ENCODE results near the gene ABHD17A.

Gene ABHD17A

DNA sequence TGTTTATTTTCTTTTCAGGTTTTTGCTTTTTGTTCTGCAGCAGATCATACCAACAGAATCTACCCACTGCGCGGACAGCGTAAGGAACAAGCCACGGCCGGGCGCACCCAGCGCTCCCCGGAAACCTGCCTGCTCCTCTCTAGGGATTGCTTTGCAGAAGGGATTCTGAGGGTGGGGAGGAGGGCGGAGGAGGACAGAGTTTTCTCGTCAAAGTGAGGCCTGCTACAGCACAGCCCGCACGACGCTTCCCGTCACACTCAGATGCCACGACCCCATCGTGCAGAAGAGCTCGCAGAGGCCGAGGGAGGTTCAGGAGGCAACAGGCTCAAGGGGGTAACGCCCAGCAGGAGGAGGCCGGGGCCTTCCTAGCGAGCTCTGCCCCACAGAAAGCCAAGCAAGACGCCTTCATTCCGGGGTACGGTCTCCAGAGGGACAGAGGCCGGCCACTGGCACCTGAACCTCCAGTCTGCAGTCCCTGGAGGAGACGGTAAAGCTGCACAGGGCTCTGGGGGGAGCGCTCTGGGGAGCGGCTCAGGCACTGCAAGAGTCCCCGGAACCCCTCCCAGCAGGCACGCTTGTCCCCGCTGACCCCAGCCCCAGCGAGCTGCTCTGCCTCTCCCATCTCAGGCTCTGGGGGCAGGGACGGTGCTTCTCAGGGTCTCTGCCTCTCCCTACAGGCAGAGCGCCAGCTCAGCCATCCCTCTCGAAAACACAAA, 43.9 kb downstream of the ABHD17A start:
- DNase-seq (ENCODE audit: low read depth in 2 of 2, low spot score in 1 of 2), result no peak

GRCh38 chr19:1840541-1841115, 44.7 kb downstream of the ABHD17A start:
- no peak for DNase-seq (ENCODE audit: low read depth in 2 of 2, low spot score in 1 of 2)

GRCh38 chr19:1839658-1840540, 45.4 kb downstream of the ABHD17A start:
- no peak for DNase-seq (ENCODE audit: low read depth in 2 of 2, low spot score in 1 of 2)

GRCh38 chr19:1837625-1838105, 47.6 kb downstream of the ABHD17A start:
- DNase-seq (ENCODE audit: low read depth in 2 of 2, low spot score in 1 of 2), result no peak

GRCh38 chr19:1837222-1837565, 48.1 kb downstream of the ABHD17A start:
- DNase-seq (ENCODE audit: low read depth in 2 of 2, low spot score in 1 of 2), result no peak

- DNase-seq (ENCODE audit: low read depth in 2 of 2, low spot score in 1 of 2), result no peak
These were observed 48.7 kb downstream of the ABHD17A start for GRCh38 chr19:1836458-1837221.

- no peak for DNase-seq (ENCODE audit: low read depth in 2 of 2, low spot score in 1 of 2)
These were observed 51.8 kb downstream of the ABHD17A start for GRCh38 chr19:1833540-1833939.

GRCh38 chr19:1832046-1832663, 53.1 kb downstream of the ABHD17A start:
- no peak for DNase-seq (ENCODE audit: low read depth in 2 of 2, low spot score in 1 of 2)

DNA sequence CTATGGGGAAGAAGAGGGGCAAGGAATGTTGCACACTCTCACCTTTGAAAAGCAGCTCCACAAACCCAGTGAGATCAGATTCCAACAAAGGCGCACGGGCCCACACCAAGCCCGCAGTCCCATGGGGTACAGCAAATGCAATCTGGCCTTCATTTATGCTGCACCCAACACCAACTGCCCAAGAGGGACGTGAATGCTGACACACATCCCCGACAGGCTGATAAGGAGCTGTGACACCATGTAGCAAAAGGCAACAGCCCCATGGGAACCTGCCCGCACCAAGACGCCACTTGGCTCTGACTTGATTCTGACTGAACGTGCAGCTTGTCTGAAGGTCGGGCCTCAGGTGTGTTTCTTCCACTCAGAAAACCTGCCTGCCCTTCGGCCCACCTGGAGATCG, 54.3 kb downstream of the ABHD17A start:
- DNase-seq (ENCODE audit: low read depth in 2 of 2, low spot score in 1 of 2), result no peak

DNA sequence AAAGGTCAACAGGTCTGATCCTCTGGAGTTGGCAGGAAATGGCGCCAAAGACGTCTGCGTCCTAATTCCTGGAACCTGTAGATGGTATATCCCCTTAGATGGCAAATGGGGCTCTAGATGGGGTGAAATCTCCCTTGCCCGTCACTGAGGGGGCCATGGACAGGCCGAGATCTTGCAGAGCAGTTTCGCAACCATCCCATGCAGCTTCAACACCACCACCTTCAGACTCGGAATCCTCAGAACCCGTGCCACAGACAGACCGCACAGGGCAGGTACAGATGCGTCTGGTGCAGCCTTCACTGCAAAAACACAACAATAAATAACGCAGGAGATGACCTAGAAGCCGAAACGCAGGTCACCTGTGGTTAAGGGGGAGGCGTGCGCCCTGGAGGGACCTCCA, 54.7 kb downstream of the ABHD17A start:
- no peak for DNase-seq (ENCODE audit: low read depth in 2 of 2, low spot score in 1 of 2)

DNA sequence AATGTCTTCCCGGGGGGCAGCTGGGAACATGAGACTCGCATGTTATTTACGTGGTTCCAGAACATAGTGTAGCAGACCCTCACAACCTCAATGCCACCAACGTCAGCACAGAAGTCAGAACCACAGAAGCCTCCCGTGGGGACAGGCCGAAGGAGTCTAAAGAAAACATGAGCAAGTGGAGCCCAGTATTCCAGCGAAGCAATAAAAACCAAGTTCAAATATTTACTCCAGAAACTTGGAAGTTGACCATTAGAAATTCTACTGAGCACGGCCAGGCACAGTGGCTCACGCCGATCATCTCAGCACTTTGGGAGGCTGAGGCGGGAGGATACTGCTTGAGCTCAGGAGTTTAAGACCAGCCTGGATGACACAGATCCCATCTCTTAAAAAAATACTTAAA, 55.3 kb downstream of the ABHD17A start:
- no peak for DNase-seq (ENCODE audit: low read depth in 2 of 2, low spot score in 1 of 2)

DNA sequence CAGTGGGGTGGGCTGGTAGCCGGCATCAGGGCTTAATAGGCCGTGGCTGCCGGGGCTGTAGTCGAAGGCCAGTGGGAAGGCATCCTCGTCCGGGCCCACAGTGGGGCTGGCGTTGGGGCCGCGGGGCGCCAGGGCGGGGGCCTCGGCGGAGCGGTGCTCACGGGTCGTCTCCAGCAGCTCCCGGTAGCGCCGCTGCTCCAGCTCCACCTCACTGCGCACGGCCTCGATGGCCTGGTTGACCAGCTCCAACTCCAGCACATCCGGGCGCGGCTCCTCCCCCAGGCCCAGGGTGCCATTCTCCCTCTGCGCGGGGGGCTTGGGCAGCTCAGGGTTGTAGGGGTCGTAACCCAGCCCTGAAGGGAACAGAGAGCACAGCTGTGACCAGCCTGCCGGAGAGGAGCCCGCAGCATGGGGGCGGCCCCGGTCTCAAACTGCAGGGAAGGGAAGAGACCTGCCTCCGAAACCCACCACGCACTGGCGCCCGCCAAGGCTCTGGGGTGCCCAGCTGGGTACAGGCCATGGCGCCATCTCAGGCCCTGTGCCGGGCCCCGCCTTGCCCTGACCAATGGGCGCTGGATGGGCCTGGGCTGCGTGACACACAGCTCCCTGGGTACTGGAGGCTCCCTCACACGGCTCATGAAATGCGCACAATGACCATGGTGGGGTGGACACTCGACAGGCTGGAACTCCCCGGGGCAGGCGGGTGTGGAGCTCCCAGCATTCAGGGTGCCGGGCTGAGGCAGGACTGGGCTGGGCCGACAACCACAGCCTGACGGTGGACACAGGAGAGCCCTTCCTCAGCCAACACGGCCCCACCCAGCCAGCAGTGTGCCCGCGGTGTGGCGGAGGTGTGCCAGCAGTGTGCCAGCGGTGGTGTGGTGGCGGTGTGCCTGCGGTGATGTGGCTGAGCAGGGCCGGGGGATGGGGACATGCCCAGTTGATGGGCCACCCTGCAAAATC, 56.7 kb downstream of the ABHD17A start:
- DNase-seq (ENCODE audit: low read depth in 2 of 2, low spot score in 1 of 2), result no peak

DNA sequence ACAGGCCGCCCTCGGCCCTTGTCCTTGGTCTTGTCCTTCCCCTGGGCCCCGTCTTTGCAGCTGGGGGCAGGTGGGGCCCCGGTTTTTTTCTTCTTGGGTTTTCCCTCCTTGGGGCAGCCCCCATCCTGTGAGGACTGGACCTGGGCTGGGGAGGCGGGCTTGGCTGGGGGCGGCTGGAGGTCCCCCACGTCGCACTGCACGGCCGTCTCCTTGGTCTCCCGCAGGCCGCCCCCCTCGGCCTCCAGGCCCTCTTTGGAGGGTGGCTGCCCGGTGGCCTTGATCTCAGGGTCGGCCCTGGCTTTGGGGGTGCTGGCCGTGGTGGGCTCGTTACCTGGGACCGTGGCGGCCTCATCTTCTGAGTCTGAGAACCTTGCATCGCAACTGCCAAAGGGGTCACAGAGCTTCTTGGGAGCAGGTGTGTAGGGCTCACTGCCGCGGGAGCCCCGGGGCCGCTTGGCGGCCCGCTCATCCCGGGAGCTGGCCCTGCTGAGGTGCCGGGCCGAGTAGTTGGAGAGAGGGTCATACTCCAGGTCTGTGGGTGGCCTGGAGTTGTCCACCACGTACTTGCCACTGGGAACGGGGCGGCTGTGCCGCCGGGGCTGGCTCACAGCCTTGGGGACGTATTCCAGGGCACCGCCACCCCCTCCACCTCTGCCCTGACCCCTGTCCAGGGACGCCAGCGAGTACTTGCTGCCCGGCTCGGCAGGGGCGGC, 57.6 kb downstream of the ABHD17A start:
- DNase-seq (ENCODE audit: low read depth in 2 of 2, low spot score in 1 of 2), result no peak
